Germinal center (tissue), 1 donor: ENCODE measurements around the gene TCF12.

Experiments used
- DNase-seq: peaks from one replicate; pipeline ENCODE4 v3.0.0; 2012; ENCODE audit warnings: mixed read lengths, low spot score

TCF12 gene

DNA sequence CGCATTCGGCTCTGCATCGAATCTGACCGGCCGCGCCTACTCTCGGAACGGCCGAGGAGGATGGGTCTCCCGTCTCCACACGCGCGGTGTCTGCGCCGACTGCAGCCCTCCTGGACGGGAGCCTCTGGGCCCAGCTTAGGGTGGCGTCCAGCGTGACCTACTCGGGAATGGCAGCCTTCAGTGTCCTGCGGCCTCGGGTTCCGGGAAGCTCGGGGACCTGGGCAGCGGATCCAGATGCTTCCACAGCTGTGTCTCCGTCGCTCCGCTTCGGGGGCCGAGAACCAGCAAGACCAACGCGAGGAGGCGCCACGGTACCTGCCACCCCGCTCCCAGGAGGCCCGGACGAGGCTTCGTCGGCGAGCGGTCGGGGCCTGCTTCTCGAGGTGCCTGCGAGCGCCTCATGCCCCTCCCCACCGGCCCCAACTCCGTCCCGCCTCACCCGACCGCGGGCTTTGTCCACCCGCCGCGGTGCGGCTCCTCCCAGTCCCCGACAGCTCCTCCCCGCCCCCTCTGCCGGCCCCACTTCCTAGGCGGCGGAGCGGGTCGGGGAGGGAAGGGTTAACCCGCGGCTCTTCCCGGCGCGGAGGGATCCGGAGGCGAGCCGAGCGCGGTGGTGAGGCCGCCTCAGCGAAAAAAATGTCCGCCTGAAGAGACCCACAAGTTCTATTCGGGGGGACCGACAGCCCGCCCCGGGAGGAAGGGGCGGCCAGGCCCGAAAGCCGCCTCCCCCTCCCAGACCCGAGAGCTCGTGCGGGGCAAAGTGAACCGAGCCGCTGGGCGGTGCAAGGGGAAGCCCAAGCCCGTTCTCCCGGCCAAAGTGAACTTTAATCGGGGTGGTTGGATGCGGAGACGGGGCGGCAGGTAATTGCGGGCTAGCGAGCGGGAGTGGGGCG lies at the start of gene TCF12:
Gene TCF12, plus strand, starts transcription at position 599 of the 893 bp plus-strand sequence. CDS start 1,270 bp downstream, outside the sequence.
- DNase-seq, result peak; percentile 86

DNA sequence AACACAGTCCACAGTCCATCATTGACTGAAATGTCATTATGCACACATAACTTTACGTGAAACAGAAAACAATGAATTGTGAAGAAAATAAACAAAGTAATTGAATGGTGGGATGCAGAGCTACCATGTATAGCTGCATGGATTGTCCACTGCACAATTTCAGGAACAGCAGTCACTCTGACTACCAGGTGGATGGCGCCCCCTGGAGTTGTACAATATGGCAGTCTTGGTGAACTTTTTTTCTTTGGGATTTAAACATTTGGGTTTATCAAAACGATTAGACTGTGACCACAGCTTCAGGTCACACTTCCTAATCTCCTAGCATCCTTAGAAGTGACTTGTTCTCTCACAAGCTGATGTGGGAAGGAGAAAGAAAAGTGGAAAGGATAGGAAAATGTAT lies 48.9 kb upstream of the TCF12 start:
- no peak for DNase-seq

- DNase-seq, result no peak
These were observed 47.3 kb upstream of the TCF12 start for GRCh38 chr15:56871185-56871584.

DNA sequence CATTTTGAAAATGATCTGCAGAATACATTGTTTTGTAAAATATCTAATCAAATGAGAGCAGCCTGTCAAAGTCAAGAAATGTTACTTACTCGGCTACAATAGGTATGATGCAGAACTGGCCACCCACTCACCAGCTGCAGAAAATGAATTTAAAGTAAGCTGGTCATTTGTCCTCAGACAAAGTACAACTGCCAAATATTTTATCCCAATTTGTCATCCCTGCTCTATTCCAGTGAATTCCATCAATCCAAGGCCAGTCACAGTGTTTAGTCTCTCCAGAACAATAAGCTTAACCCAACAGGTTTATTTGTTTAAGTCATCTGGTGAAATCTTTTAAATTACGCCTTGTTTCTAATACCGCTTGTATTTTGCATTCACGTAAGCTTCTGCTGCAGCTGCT lies 46.6 kb upstream of the TCF12 start:
- DNase-seq, result no peak

DNA sequence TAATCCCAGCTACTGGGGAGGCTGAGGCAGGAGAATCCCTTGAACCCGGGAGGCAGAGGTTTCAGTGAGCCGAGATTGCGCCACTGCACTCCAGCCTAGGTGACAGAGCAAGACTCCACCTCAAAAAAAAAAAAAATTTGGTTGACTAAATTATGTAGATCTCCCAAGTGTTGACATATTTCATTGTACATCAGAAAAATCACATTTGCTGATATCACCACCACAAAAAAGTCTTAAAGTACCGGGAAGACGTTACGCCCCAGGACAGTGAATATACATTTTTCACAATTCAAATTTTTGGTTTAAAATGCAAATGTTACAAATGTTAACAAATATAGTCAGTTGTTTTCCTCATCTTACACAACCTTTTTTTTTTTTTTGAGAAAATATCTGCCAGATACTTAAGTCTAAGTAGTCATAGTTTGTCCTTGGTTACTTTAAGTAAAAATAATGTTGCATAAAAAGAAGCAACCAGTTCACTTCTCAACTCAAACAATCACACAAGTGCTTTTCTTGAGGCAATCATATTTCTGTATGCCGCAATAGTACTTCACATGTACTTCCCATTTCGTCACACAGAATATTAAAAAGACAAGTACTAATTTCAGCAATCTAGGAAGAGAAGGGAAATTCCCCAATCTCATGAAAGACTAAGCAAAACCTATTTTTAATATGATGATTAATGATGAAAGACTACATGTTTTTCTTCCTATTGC lies 41.0 kb upstream of the TCF12 start:
- no peak for DNase-seq

DNA sequence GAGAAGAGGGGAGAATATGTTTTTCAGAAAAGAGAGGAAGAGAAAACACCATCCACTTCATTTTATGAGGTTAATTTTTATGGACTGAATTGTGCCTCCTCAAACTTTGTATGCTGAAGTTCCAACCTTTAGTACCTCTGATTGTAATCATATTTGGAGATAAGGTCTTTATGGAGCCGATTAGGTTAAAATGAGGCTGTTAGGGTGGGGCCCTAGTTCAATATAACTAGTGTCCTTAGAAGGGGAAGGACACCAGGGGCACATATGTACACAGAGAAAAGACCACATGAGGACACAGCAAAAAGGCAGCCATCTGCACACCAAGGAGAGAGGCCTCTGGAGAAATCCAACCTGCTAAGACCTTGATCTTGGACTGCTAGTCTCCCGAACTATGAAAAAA lies 38.9 kb upstream of the TCF12 start:
- DNase-seq, result no peak

GRCh38 chr15:56883088-56883487 lies 35.4 kb upstream of the TCF12 start:
- DNase-seq, result no peak

GRCh38 chr15:56886363-56886931 lies 32.0 kb upstream of the TCF12 start:
- peak; percentile 2 for DNase-seq

DNA sequence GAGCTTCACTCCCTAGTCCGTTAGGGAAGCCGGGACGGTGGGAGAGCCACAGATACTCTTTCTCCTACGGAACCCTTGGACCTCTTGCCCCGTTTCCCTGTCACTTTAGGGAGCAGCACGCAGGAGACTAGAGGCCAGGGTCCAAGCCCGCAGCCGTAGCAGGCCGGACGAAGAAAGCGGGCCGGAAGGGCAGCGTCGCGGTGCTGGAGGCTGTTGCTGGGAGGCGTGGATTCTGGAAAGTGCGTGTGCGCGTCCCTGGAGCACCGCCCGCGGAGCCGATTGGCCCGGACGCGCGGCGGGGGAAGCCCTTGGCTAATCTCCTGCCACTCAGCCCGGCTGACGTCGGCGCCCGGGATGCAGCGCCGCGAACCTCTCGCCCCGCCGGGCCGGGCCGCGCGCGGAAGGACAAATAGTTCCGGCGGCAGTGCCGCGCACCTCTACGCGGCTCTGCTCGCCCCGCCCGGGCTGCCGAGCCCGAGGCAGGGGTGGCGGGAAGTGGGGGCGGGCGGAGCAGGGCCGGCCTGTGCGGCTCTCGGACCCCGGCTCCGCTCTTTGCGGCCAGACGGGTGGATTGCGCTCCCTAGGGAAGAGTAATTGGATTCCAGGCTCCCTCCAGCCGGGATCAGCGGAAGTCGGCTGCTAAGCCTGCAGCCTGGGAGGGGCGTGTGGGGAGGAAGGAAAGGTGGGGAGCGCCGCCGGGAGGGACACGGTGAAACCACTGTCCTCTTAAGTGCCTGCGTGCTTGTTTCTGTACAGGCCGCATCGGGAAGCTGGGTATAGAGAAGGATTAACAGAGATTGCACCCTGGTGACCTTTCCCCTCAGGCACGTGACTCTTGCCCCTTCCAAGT lies 31.3 kb upstream of the TCF12 start:
- peak; percentile 83 for DNase-seq

GRCh38 chr15:56887782-56888438 lies 30.5 kb upstream of the TCF12 start:
- no peak for DNase-seq

DNA sequence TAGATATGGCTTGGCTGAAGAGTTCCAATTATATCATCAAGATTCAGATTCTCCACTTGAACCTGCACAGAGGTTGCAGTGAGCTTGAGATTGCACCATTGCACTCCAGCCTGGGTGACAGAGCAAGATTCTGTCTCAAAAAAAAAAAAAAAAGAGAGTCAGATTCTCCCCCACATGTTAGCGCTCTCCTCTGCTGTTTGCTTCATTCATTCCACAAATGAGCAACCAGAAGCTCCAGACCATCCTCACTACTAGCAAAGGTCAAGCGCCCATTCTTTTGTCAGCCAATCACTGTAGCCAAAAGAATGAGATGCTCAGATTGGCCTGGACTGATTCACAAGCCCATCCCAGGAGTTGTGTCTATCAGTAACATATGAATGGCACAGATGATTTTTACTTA lies 28.4 kb upstream of the TCF12 start:
- DNase-seq, result no peak

DNA sequence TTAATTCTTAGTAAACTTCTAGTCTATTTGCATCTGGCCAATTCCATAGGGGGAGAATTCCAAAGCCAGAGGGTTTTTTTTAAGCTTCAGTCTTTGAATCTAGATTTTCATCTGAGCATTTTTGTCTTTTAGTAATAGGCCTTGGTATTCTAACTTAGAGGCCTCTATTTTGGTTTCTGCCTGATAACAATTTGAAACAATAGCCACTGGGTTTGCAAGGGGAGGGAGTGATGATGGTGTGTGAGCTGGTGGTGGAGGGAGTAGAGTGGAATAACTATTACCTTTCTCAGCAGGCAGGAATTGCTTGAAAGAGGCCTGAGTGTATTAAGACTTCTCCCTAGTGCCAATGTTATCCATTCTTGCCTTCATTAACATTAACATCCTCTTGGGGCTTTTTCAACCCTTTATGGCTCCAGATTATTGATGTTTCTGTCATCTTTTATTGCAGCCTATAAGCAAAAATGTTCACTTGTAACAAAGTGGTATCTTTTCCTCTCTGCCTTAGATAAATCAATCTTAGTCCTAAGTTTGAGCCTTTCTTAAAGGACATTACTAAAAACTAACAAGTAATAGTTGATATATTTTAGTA lies 26.5 kb upstream of the TCF12 start:
- no peak for DNase-seq

GRCh38 chr15:56892659-56893363 lies 25.6 kb upstream of the TCF12 start:
- no peak for DNase-seq

DNA sequence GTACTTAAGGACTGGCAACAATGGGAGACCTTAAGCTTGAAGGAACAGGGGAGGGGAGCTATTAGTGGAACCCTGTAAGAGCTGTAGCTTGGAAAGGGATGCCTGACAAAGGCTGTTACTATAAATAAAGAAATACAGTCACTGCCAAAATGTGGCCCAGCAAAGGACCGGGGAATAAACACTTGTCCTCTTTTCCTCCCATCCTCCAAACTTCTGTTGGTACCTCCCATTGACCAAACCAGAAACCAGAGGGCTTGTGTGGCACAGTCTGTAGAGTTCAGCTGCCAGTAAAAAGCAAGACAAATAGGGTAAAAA lies 25.1 kb upstream of the TCF12 start:
- no peak for DNase-seq

GRCh38 chr15:56894601-56895000 lies 23.8 kb upstream of the TCF12 start:
- no peak for DNase-seq

GRCh38 chr15:56901931-56902330 lies 16.5 kb upstream of the TCF12 start:
- DNase-seq, result no peak

GRCh38 chr15:56906766-56907165 lies 11.7 kb upstream of the TCF12 start:
- DNase-seq, result no peak

- DNase-seq, result no peak
These were observed 7.6 kb upstream of the TCF12 start for GRCh38 chr15:56910801-56911200.

GRCh38 chr15:56913241-56913640 lies 5.2 kb upstream of the TCF12 start:
- no peak for DNase-seq

DNA sequence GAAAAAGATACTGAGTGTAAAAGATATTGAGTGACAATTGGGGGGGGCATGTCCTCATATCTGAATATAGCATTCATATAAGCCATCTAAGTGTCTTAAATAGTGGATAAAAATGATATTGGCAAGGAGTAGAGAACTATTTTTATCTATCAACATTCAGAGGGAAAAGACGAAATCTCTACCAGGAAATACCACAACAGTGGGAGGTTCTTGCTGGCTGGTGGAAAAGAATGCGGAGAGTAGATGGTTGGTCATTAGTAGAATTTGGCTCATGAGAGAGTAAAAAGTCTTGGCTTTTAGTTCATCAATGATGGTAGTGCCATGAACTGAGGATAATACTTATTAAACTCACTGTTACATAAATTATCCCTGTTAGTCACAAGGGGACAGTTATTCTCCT lies 4.8 kb upstream of the TCF12 start:
- DNase-seq, result no peak

GRCh38 chr15:56915888-56916287 lies 2.6 kb upstream of the TCF12 start:
- DNase-seq, result no peak
